GM21381 (cell line): ENCODE measurements around the gene HPCA.

Source experiments
- ATAC-seq: cut with Tn5 transposase; IDR thresholded peaks from one replicate; pipeline ENCODE4 v1.9.1; 2021; ENCODE audit warnings: mild to moderate bottlenecking, moderate library complexity; ENCODE audit not compliant: unreplicated experiment

HPCA gene

GRCh38 chr1:32888677-32889420 is 2.6 kb downstream of the HPCA start:
- no peak for ATAC-seq

- no peak for ATAC-seq
Measured at GRCh38 chr1:32889731-32890278, 3.5 kb downstream of the HPCA start.

GRCh38 chr1:32890516-32891240 is 4.4 kb downstream of the HPCA start:
- no peak for ATAC-seq

- no peak for ATAC-seq
Measured at GRCh38 chr1:32891241-32891570, 4.9 kb downstream of the HPCA start.

GRCh38 chr1:32891630-32892029 is 5.3 kb downstream of the HPCA start:
- ATAC-seq: no peak

GRCh38 chr1:32892368-32893197 is 6.3 kb downstream of the HPCA start:
- no peak for ATAC-seq

GRCh38 chr1:32893198-32894018 is 7.1 kb downstream of the HPCA start:
- ATAC-seq: no peak

- ATAC-seq: no peak
Measured at GRCh38 chr1:32894019-32894600, 7.8 kb downstream of the HPCA start.

- ATAC-seq: no peak
Measured at GRCh38 chr1:32894681-32895080, 8.4 kb downstream of the HPCA start.

GRCh38 chr1:32895325-32896215 is 9.3 kb downstream of the HPCA start:
- no peak for ATAC-seq

- no peak for ATAC-seq
Measured at GRCh38 chr1:32896451-32896850, 10.2 kb downstream of the HPCA start.

- no peak for ATAC-seq
Measured at GRCh38 chr1:32897082-32898049, 11.1 kb downstream of the HPCA start.

GRCh38 chr1:32898056-32898455 is 11.8 kb downstream of the HPCA start:
- ATAC-seq: no peak

- no peak for ATAC-seq
Measured at GRCh38 chr1:32898958-32899357, 12.7 kb downstream of the HPCA start.

GRCh38 chr1:32899586-32900296 is 13.4 kb downstream of the HPCA start:
- no peak for ATAC-seq

GRCh38 chr1:32900371-32900955 is 14.2 kb downstream of the HPCA start:
- no peak for ATAC-seq
